K562 (cell line): Measurements from ENCODE around the gene SAMD10. TPM values are rescaled to one million over a fixed set of nuclear protein-coding genes. Genes with fewer than 3 reads are reported as not detected.

Experiments
- C11orf30 ChIP-seq: fragments of 450-650 bp; IDR thresholded peaks from 2 replicates; pipeline ENCODE4 v1.6.1; 2016; ENCODE audit warnings: low read depth, mild to moderate bottlenecking
- CREM ChIP-seq: IDR thresholded peaks from 2 replicates; pipeline ENCODE4 v1.6.1; 2014; ENCODE audit warnings: antibody characterized with exemption, low read depth
- ESRRB ChIP-seq: fragments of 250-450 bp; sonication (Bioruptor Pico); IDR thresholded peaks from 2 replicates; pipeline ENCODE4 v1.5.0; 2020; ENCODE audit warnings: mild to moderate bottlenecking, moderate library complexity, borderline replicate concordance
- HDGF ChIP-seq: fragments of 450-650 bp; IDR thresholded peaks from 2 replicates; pipeline ENCODE4 v1.6.1; 2016
- HMG20A ChIP-seq: fragments of 450-650 bp; formaldehyde crosslinking; conservative IDR thresholded peaks from 2 replicates; pipeline ENCODE4 v1.4.0; 2020; ENCODE audit warnings: mild to moderate bottlenecking, mixed read lengths
- IRF2 ChIP-seq: sonication (generic); formaldehyde crosslinking; IDR thresholded peaks from 2 replicates; pipeline ENCODE4 v1.8.1; 2022; ENCODE audit warnings: mild to moderate bottlenecking, missing genetic modification reagents
- LCOR ChIP-seq: sonication (generic); formaldehyde crosslinking; IDR thresholded peaks from 2 replicates; pipeline ENCODE4 v1.8.0; 2022; ENCODE audit warnings: mild to moderate bottlenecking, missing genetic modification reagents
- MECOM ChIP-seq: fragments of 250-450 bp; sonication (Bioruptor Pico); IDR thresholded peaks from 2 replicates; pipeline ENCODE4 v1.8.0; 2022; ENCODE audit warnings: inconsistent platforms
- MTA1 ChIP-seq: fragments of 450-650 bp; IDR thresholded peaks from 2 replicates; pipeline ENCODE4 v1.6.1; 2017; ENCODE audit warnings: borderline replicate concordance
- NR3C1 ChIP-seq: sonication (generic); formaldehyde crosslinking; IDR thresholded peaks from 2 replicates; pipeline ENCODE4 v1.8.1; 2022; ENCODE audit warnings: missing genetic modification reagents
- TAL1 ChIP-seq: fragments of 450-650 bp; IDR thresholded peaks from 2 replicates; pipeline ENCODE4 v1.6.1; 2016; ENCODE audit warnings: mild to moderate bottlenecking
- TBL1XR1 ChIP-seq, 2 experiments: IDR thresholded peaks; 2 replicates each; pipeline ENCODE4 v1.6.1; 2012; ENCODE audit warnings: improper control_type of control experiment in 2 of 2, low read length in 2 of 2, mild to moderate bottlenecking in 1 of 2
- ZKSCAN3 ChIP-seq: fragments of 250-450 bp; sonication (Bioruptor Pico); IDR thresholded peaks from 2 replicates; pipeline ENCODE4 v1.4.0; 2020
- ZNF121 ChIP-seq: sonication (generic); formaldehyde crosslinking; conservative IDR thresholded peaks from 2 replicates; pipeline ENCODE4 v1.8.0; 2022; ENCODE audit warnings: missing genetic modification reagents
- polyA plus RNA-seq, 8 experiments: library from polyadenylated mRNA; depleted of rRNA in 4 of 8; stranded (reverse) in 5 of 8; unstranded in 3 of 8; fragments of >200 nt; fragmentation: Nextera tagmentation in 2 of 8; fragmentation: Illumina TruSeq in 1 of 8; extraction: Ambion mirVana in 2 of 8; extraction: Trizol in 1 of 8; gene quantifications; 2 replicates each; pipeline versions ENCODE4 v1.2.1 to v1.2.3, GENCODE V29; 2011 to 2014; ENCODE audit warnings: inconsistent platforms in 1 of 8, missing spikeins in 1 of 8
- total RNA-seq, 7 experiments: library from RNA; depleted of rRNA in 6 of 7; stranded (reverse); fragments of >200 nt in 6 of 7; fragmentation: Illumina TruSeq in 2 of 7; extraction: Trizol in 2 of 7; gene quantifications; 2 replicates each; pipeline versions ENCODE4 v1.2.1 to v1.2.3, GENCODE V29; 2011 to 2021; ENCODE audit warnings: low replicate concordance in 1 of 7
- TF ChIP-seq, protein P1 (sequence below): fragments of 250-450 bp; sonication (Bioruptor Pico); IDR thresholded peaks from 2 replicates; pipeline ENCODE4 v1.5.0; 2021; ENCODE audit warnings: mild to moderate bottlenecking, borderline replicate concordance
- TF ChIP-seq, protein P2 (sequence below): sonication (generic); formaldehyde crosslinking; IDR thresholded peaks from 2 replicates; pipeline ENCODE4 v1.8.1; 2023; ENCODE audit warnings: mild to moderate bottlenecking, missing genetic modification reagents

Gene SAMD10
- total and polyA plus RNA-seq, 9 of the 15 experiments (the other 6 are each of a cell fraction or from before 2014, with no cell fraction given): 0.37 to 15.2 (median 4.8) TPM

DNA sequence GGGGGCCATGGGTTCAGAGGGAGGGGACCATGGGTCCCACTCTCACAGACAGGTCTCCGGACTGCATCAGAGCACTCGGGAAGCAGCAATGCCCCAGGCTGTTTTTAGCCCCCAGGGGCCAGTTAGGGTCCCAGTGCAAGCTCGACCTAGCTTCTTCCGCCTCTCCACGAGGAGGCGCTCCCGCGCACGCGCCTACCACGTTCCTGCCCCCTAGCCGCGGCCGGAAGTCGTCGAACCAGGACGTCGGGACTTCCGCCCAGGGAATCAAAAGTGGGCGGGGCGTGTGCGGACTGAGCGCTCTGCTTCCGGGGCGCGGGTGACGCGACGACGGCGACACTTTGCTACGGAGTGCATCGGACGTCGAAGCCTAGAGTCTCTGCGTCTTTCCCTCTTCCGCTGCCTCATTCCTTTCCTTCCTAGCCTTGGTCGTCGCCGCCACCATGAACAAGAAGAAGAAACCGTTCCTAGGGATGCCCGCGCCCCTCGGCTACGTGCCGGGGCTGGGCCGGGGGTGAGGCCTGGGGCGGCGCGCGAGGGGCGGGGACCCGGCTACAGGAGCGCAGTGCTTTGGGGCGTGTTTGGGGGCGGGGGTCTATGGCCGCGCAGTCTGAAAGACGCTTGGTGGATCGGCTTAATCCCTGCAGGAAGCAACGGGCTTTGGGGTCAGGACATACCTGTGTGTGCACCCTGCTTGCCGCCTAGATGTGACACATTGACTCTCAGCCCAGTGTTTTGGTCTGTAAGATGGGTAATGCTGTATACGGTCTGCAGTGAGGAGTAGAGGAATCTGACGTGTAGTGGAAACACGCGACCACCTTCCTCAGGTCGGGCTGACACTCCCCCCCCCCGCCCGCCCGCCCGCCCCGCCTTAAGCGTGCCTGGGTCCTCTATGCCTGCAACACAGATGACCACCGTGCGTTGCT lies 1.6 kb upstream of the SAMD10 start, which contains the start of gene PRPF6 (continued):
- TF ChIP-seq HMG20A (no peak), MECOM (no peak), MTA1 (peak; percentile 98), ESRRB (CRISPR knock-in tag) (no peak), C11orf30 (peak; percentile 99), IRF2 (CRISPR knock-in tag) (no peak), CREM (peak; percentile 99), LCOR (peak; percentile 44; the same call in 1 of the 2 replicates), NR3C1 (no peak), ZNF121 (no peak), TBL1XR1 (IDR thresholded peaks at IDR 0.05; ENCODE audit: low read length in 2 of 2) (peak in 1 of 2 experiments; percentile 86; a peak in 2 of 4 replicates), ZKSCAN3 (CRISPR knock-in tag) (no peak), HDGF (no peak), TAL1 (no peak)
- TF ChIP-seq, protein P1, sequence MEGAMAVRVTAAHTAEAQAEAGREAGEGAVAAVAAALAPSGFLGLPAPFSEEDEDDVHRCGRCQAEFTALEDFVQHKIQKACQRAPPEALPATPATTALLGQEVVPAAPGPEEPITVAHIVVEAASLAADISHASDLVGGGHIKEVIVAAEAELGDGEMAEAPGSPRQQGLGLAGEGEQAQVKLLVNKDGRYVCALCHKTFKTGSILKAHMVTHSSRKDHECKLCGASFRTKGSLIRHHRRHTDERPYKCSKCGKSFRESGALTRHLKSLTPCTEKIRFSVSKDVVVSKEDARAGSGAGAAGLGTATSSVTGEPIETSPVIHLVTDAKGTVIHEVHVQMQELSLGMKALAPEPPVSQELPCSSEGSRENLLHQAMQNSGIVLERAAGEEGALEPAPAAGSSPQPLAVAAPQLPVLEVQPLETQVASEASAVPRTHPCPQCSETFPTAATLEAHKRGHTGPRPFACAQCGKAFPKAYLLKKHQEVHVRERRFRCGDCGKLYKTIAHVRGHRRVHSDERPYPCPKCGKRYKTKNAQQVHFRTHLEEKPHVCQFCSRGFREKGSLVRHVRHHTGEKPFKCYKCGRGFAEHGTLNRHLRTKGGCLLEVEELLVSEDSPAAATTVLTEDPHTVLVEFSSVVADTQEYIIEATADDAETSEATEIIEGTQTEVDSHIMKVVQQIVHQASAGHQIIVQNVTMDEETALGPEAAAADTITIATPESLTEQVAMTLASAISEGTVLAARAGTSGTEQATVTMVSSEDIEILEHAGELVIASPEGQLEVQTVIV (CRISPR knock-in tag): no peak
- TF ChIP-seq, protein P2, sequence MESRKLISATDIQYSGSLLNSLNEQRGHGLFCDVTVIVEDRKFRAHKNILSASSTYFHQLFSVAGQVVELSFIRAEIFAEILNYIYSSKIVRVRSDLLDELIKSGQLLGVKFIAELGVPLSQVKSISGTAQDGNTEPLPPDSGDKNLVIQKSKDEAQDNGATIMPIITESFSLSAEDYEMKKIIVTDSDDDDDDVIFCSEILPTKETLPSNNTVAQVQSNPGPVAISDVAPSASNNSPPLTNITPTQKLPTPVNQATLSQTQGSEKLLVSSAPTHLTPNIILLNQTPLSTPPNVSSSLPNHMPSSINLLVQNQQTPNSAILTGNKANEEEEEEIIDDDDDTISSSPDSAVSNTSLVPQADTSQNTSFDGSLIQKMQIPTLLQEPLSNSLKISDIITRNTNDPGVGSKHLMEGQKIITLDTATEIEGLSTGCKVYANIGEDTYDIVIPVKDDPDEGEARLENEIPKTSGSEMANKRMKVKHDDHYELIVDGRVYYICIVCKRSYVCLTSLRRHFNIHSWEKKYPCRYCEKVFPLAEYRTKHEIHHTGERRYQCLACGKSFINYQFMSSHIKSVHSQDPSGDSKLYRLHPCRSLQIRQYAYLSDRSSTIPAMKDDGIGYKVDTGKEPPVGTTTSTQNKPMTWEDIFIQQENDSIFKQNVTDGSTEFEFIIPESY (CRISPR knock-in tag): peak; percentile 81
